Right lobe of liver (tissue), 4 donors: Measurements from ENCODE around the gene FAM111B.

Experiments
- POLR2A ChIP-seq: fragments of 450-650 bp; IDR thresholded peaks from one replicate; pipeline ENCODE4 v1.6.1; 2017; ENCODE audit warnings: antibody characterized with exemption, mild to moderate bottlenecking
- TF ChIP-seq, protein P1 (sequence below), 4 donors: fragments of 200-600 bp in 3 of 4; fragments of 450-650 bp in 1 of 4; IDR thresholded peaks; one replicate each; pipeline versions ENCODE4 v1.5.1 to v1.8.0; 2016 to 2022; ENCODE audit warnings: antibody characterized with exemption in 4 of 4, mild to moderate bottlenecking in 2 of 4
- donor health status: DM: no; HTN: no; CAD: no.
- donor health status: DM: no; HTN: no; CAD: no.
- donor health status: DM: no; HTN: yes; CAD: no.

DNA sequence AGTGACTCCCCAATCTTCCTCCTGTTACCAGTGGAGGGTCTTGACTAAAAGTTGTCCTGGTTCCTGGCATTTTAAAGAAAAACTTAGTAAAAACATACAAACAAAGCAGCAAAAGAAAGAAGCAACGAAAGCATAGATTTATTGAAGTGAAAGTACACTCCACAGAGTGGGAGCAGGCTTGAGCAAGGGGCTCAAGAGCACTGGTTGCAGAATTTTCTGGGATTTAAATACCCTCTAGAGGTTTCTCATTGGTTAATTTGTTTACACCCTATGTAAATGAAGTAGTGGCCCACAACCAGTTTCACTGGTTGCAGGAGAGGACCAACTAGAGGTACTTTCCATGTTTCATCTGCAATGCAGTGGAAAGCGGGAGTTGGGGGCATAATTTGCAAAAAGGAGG, 10.7 kb downstream of the FAM111B start:
- TF ChIP-seq POLR2A: no peak
- TF ChIP-seq, protein P1, sequence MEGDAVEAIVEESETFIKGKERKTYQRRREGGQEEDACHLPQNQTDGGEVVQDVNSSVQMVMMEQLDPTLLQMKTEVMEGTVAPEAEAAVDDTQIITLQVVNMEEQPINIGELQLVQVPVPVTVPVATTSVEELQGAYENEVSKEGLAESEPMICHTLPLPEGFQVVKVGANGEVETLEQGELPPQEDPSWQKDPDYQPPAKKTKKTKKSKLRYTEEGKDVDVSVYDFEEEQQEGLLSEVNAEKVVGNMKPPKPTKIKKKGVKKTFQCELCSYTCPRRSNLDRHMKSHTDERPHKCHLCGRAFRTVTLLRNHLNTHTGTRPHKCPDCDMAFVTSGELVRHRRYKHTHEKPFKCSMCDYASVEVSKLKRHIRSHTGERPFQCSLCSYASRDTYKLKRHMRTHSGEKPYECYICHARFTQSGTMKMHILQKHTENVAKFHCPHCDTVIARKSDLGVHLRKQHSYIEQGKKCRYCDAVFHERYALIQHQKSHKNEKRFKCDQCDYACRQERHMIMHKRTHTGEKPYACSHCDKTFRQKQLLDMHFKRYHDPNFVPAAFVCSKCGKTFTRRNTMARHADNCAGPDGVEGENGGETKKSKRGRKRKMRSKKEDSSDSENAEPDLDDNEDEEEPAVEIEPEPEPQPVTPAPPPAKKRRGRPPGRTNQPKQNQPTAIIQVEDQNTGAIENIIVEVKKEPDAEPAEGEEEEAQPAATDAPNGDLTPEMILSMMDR (IDR thresholded peaks at IDR 0.05): no peak
